ENCODE measurements around the gene CXorf65.

Gene CXorf65

GRCh38 chrX:71107762-71108360 lies 1.3 kb upstream of the CXorf65 start:
- no peak for DNase-seq (ENCODE audit: low read depth)
- no peak overlapping the region for H3K4me3 ChIP-seq (ENCODE audit: control insufficient read depth, low read depth, low read length)
- no peak for TF ChIP-seq CTCF (IDR thresholded peaks at IDR 0.05; ENCODE audit: control insufficient read depth, insufficient read depth, low read depth, low read length, missing control alignments)

GRCh38 chrX:71107245-71107644 lies 705 bp upstream of the CXorf65 start:
- no peak overlapping the region for H3K4me3 ChIP-seq (ENCODE audit: control insufficient read depth, low read depth, low read length)
- no peak for TF ChIP-seq CTCF (IDR thresholded peaks at IDR 0.05; ENCODE audit: control insufficient read depth, insufficient read depth, low read depth, low read length, missing control alignments)
- no peak for DNase-seq (ENCODE audit: low read depth)

GRCh38 chrX:71105628-71106027 lies 912 bp downstream of the CXorf65 start:
- H3K4me3 ChIP-seq (ENCODE audit: control insufficient read depth, low read depth, low read length), result no peak overlapping the region
- DNase-seq (ENCODE audit: low read depth), result no peak
- TF ChIP-seq CTCF (IDR thresholded peaks at IDR 0.05; ENCODE audit: control insufficient read depth, insufficient read depth, low read depth, low read length, missing control alignments), result no peak

GRCh38 chrX:71103110-71103983 lies 3.2 kb downstream of the CXorf65 start:
- H3K4me3 ChIP-seq (ENCODE audit: control insufficient read depth, low read depth, low read length), result no peak overlapping the region
- TF ChIP-seq CTCF (IDR thresholded peaks at IDR 0.05; ENCODE audit: control insufficient read depth, insufficient read depth, low read depth, low read length, missing control alignments), result no peak
- DNase-seq (ENCODE audit: low read depth), result no peak

GRCh38 chrX:71102292-71102691 lies 4.2 kb downstream of the CXorf65 start:
- no peak for DNase-seq (ENCODE audit: low read depth)
- no peak for TF ChIP-seq CTCF (IDR thresholded peaks at IDR 0.05; ENCODE audit: control insufficient read depth, insufficient read depth, low read depth, low read length, missing control alignments)
- no peak overlapping the region for H3K4me3 ChIP-seq (ENCODE audit: control insufficient read depth, low read depth, low read length)

- no peak for TF ChIP-seq CTCF (IDR thresholded peaks at IDR 0.05; ENCODE audit: control insufficient read depth, insufficient read depth, low read depth, low read length, missing control alignments)
- H3K4me3 ChIP-seq (ENCODE audit: control insufficient read depth, low read depth, low read length), result no peak overlapping the region
- no peak for DNase-seq (ENCODE audit: low read depth)
Observed at GRCh38 chrX:71100581-71101505, 5.7 kb downstream of the CXorf65 start.

All from AG09309 (cell line).